Thyroid gland (tissue), 4 donors: Measurements from ENCODE around the gene PTCD2. TPM values are rescaled to one million over a fixed set of nuclear protein-coding genes. Genes with fewer than 3 reads are reported as not detected.

Experiments
- DNase-seq, 2 donors: peaks; one replicate each; pipeline ENCODE4 v3.0.0-alpha.2; 2019
- H3K27ac ChIP-seq, 3 donors: fragments of 200-600 bp; sonication (generic); 1 replicate in 2 of 3; 2 replicates in 1 of 3; pipeline ENCODE4 v1.5.1; 2016 to 2019; ENCODE audit warnings: mild to moderate bottlenecking in 1 of 3, moderate library complexity in 1 of 3
- H3K27me3 ChIP-seq: fragments of 200-600 bp; sonication (generic); one replicate; pipeline ENCODE4 v1.5.1; 2019
- H3K36me3 ChIP-seq, 2 donors: fragments of 200-600 bp; sonication (generic); one replicate each; pipeline ENCODE4 v1.5.1; 2016 to 2019
- H3K4me1 ChIP-seq, 2 donors: fragments of 200-600 bp; sonication (generic); one replicate each; pipeline ENCODE4 v1.5.1; 2017 to 2019
- H3K4me3 ChIP-seq, 3 donors: fragments of 200-600 bp; sonication (generic); replicated peaks in 1 of 3; 1 replicate in 2 of 3; 2 replicates in 1 of 3; pipeline ENCODE4 v1.5.1; 2016; ENCODE audit warnings: mild to moderate bottlenecking in 1 of 3
- H3K9me3 ChIP-seq: fragments of 200-600 bp; sonication (generic); one replicate; pipeline ENCODE4 v1.5.1; 2017
- POLR2A ChIP-seq, 2 donors: fragments of 450-650 bp; IDR thresholded peaks; one replicate each; pipeline ENCODE4 v1.6.1; 2017; ENCODE audit warnings: antibody characterized with exemption in 2 of 2, mild to moderate bottlenecking in 2 of 2, moderate library complexity in 1 of 2
- WGBS, 2 donors: methylation state at CpG; one replicate each; pipeline ENCODE4 v1.1.5; 2017; 5-methylcytosine and 5-hydroxymethylcytosine counted together
- intact Hi-C: fragments of 100-400 bp; cut with DNase I; formaldehyde crosslinking; loops from one replicate; pipeline ENCODE4 v1.15.1; 2023
- total RNA-seq, 4 donors: library from RNA; depleted of rRNA; stranded (reverse); fragments of >200 nt; gene quantifications; one replicate each; pipeline ENCODE4 v1.2.3, GENCODE V29; 2016
- TF ChIP-seq, protein P1 (sequence below), 6 experiments: fragments of 200-600 bp in 3 of 6; fragments of 450-650 bp in 3 of 6; sonication (generic) in 3 of 6; IDR thresholded peaks; one replicate each; pipeline ENCODE4 v1.5.1; 2016 to 2019; ENCODE audit warnings: antibody characterized with exemption in 6 of 6, mild to moderate bottlenecking in 2 of 6, inconsistent platforms in 1 of 6, moderate library complexity in 1 of 6

PTCD2 gene
- total RNA-seq, 4 donors from 2014 or later: 7.8 to 15.9 (median 11.5) TPM

DNA sequence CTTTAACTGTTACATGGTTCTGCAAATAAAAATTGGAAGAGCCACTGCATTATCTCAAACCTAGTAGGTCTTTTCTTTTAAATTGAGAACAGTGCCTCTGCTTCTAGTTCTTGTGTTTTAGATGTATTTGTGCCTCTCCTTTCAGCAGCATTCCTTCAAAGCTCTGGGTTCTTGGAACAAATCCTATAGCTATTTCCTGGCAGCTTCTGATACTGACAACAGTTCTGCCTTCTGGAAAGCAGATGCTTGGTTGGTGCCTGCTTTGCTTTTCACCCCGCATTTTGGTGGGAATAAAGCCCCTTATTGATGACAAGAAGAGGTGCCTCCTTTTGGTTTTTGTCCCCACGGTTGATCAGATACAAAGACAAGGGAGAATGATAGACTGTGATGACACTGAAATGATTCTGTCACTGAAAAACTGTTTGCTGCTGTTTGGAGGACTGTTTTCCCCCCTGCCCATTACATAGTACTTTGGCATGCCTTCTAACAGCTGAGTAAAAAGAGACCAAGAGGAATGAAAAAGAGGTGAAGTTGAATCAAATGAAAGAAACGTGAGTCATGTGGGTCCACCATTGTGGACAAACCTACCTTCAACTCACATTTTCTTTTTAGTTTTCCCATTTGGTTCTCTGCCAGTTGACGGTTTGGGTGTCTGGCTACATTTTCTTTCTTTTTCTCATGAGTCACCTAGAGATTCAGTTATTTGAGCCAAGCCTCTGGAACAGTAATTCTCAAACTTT, 5.6 kb downstream of the PTCD2 start:
- no peak overlapping the region for H3K4me3 ChIP-seq
- no peaks in the 10 kb centered on the region for H3K9me3 ChIP-seq
- H3K27me3 ChIP-seq: no peaks in the 10 kb centered on the region
- H3K4me1 ChIP-seq: peaks cover 13 to 17% of the 10 kb centered on the region in 2 donors
- peak overlapping the region in 1 of 3 donors; percentile 37 for H3K27ac ChIP-seq
- 82 to 89% methylated on average over 4 of the region's 4 CpGs for WGBS, 2 donors
- TF ChIP-seq POLR2A (IDR thresholded peaks at IDR 0.05): no peak
- TF ChIP-seq, protein P1, sequence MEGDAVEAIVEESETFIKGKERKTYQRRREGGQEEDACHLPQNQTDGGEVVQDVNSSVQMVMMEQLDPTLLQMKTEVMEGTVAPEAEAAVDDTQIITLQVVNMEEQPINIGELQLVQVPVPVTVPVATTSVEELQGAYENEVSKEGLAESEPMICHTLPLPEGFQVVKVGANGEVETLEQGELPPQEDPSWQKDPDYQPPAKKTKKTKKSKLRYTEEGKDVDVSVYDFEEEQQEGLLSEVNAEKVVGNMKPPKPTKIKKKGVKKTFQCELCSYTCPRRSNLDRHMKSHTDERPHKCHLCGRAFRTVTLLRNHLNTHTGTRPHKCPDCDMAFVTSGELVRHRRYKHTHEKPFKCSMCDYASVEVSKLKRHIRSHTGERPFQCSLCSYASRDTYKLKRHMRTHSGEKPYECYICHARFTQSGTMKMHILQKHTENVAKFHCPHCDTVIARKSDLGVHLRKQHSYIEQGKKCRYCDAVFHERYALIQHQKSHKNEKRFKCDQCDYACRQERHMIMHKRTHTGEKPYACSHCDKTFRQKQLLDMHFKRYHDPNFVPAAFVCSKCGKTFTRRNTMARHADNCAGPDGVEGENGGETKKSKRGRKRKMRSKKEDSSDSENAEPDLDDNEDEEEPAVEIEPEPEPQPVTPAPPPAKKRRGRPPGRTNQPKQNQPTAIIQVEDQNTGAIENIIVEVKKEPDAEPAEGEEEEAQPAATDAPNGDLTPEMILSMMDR (IDR thresholded peaks at IDR 0.05): no peak
- no peaks in the 10 kb centered on the region for H3K36me3 ChIP-seq
- intact Hi-C loops: no loop called here
- no peak for DNase-seq

DNA sequence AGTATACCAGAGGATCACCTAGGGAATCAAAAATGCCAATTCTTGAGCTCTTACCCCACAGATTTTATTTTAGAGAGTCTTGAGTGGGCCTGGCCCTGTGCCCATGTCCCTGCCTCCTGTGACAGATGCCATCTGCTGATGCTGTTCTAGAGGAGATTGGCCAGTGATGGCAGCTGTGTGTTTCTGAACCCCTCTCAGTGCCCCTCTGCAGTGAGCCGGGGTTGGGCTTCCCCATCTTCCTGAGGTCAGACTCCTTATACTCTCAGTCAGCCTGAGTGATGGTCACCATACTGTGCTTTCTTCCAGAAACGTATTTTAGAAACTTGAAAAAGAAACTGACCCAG, 6.1 kb downstream of the PTCD2 start:
- TF ChIP-seq, protein P1 (IDR thresholded peaks at IDR 0.05): no peak
- TF ChIP-seq POLR2A (IDR thresholded peaks at IDR 0.05): no peak
- peaks cover 0 to 2% of the 10 kb centered on the region in 2 donors for H3K36me3 ChIP-seq
- H3K4me1 ChIP-seq: peaks cover 8 to 11% of the 10 kb centered on the region in 2 donors
- H3K27ac ChIP-seq: peak overlapping the region in 1 of 3 donors; percentile 37
- peak; percentile 30 to 36 for DNase-seq
- intact Hi-C loops: no loop called here
- no peaks in the 10 kb centered on the region for H3K9me3 ChIP-seq
- WGBS, 2 donors: 93 to 96% methylated on average over 2 of the region's 2 CpGs
- H3K4me3 ChIP-seq: no peak overlapping the region
- H3K27me3 ChIP-seq: no peaks in the 10 kb centered on the region

DNA sequence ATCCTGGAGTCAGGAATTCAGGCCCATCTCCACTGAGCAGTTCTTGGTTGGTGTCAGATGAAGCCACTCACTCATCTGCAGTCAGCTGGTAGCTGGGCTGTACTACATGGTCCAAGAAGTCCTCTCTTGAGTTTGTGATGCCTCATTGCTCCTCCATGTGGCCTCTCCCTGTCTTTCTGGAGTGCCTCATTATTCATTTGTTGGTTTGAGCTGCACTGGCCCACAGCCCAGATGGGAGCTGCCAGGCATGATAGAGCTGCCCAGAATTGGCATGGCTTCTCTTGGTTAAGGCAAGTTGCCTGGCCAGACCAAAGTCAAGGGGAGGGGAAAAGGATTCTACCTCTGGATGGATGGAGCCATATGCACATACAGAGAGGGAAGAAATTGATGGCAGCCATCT, 8.0 kb downstream of the PTCD2 start:
- intact Hi-C loops: no loop called here
- H3K27ac ChIP-seq: peak overlapping the region; percentile 40 to 70 (median 46)
- H3K4me1 ChIP-seq: peaks cover 8 to 9% of the 10 kb centered on the region in 2 donors
- no peak overlapping the region for H3K4me3 ChIP-seq
- H3K27me3 ChIP-seq: no peaks in the 10 kb centered on the region
- H3K36me3 ChIP-seq: peaks cover 0 to 2% of the 10 kb centered on the region in 2 donors
- no peaks in the 10 kb centered on the region for H3K9me3 ChIP-seq
- TF ChIP-seq, protein P1 (IDR thresholded peaks at IDR 0.05): no peak
- peak in 1 of 2 donors; percentile 49 for TF ChIP-seq POLR2A (IDR thresholded peaks at IDR 0.05)
- peak; percentile 97 to 98 for DNase-seq

DNA sequence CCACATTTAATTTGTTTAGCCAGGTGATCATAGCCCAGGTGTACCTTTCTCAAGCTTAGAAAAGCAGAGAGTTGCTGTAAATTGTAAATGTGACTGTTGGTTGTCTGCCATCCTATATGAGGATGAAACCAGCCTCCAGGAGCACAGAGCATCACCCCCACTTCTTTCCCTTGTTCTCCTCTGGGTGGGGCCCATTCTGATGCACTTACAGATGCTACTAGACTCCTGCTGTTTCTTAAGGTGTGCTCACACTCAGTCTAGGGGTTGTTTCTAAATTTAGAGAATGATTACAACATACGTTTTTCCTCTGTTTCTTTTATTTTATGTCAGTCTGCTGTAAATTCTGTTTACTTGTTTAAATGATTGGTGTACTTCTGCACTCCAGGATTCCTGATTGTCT, 10.5 kb downstream of the PTCD2 start:
- intact Hi-C loops: no loop called here
- DNase-seq: no peak
- H3K4me1 ChIP-seq: peaks cover 8 to 12% of the 10 kb centered on the region in 2 donors
- no peak for TF ChIP-seq POLR2A (IDR thresholded peaks at IDR 0.05)
- TF ChIP-seq, protein P1 (IDR thresholded peaks at IDR 0.05): no peak
- 89 to 90% methylated on average over 1 of the region's 1 CpG for WGBS, 2 donors
- no peaks in the 10 kb centered on the region for H3K9me3 ChIP-seq
- H3K36me3 ChIP-seq: peaks cover 0 to 2% of the 10 kb centered on the region in 2 donors
- no peak overlapping the region for H3K27ac ChIP-seq
- H3K4me3 ChIP-seq: no peak overlapping the region
- no peaks in the 10 kb centered on the region for H3K27me3 ChIP-seq

DNA sequence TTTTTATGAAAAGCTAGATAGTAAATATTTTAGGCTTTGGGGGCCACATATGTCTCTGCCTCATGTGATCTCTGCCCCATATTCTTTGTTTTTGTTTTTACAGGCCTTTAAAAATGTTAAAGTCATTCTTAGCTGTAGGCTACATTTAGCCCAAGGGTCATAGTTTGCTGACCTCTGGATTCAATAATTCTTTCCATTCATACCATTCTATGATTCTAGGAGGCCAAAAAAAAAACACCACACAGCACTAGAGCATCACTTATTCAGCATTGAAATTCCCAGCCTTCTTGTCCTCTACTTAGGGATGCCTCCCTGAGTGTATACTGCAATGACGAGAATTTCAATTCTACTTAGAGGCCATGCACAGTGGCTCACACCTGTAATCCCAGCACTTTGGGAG, 17.0 kb downstream of the PTCD2 start:
- no peaks in the 10 kb centered on the region for H3K9me3 ChIP-seq
- DNase-seq: no peak
- TF ChIP-seq POLR2A (IDR thresholded peaks at IDR 0.05): no peak
- TF ChIP-seq, protein P1 (IDR thresholded peaks at IDR 0.05): no peak
- intact Hi-C loops: no loop called here
- peaks cover 0 to 1% of the 10 kb centered on the region in 2 donors for H3K36me3 ChIP-seq
- no peaks in the 10 kb centered on the region for H3K27me3 ChIP-seq
- 93 to 100% methylated on average over 1 of the region's 1 CpG for WGBS, 2 donors
- peaks cover 32 to 38% of the 10 kb centered on the region in 2 donors for H3K4me1 ChIP-seq
- H3K4me3 ChIP-seq: no peak overlapping the region
- peak overlapping the region; percentile 72 to 88 (median 82) for H3K27ac ChIP-seq
